ENCODE measurements around the gene TNFRSF4.

TNFRSF4 gene

GRCh38 chr1:1217621-1218523, 3.9 kb upstream of the TNFRSF4 start:
- no peak overlapping the region for H3K27ac Mint-ChIP-seq
- peaks cover 26% of the 10 kb centered on the region for H3K4me1 Mint-ChIP-seq
- H3K4me3 Mint-ChIP-seq, result no peak overlapping the region
- peaks cover 8% of the 10 kb centered on the region for H3K36me3 Mint-ChIP-seq
- no peaks in the 10 kb centered on the region for H3K27me3 Mint-ChIP-seq
- no peaks in the 10 kb centered on the region for H3K9me3 Mint-ChIP-seq

- no peaks in the 10 kb centered on the region for H3K27me3 Mint-ChIP-seq
- peaks cover 23% of the 10 kb centered on the region for H3K4me1 Mint-ChIP-seq
- H3K9me3 Mint-ChIP-seq, result no peaks in the 10 kb centered on the region
- H3K27ac Mint-ChIP-seq, result peak overlapping the region; percentile 77
- peaks cover 7% of the 10 kb centered on the region for H3K36me3 Mint-ChIP-seq
- H3K4me3 Mint-ChIP-seq, result no peak overlapping the region
These were observed 3.0 kb upstream of the TNFRSF4 start for GRCh38 chr1:1216770-1217620.

- Mint-ChIP-seq H3K27ac (no peak overlapping the region), H3K4me1 (peaks cover 21% of the 10 kb centered on the region), H3K36me3 (peaks cover 9% of the 10 kb centered on the region)
These were observed 2.1 kb upstream of the TNFRSF4 start for GRCh38 chr1:1215881-1216605.

GRCh38 chr1:1215080-1215676, 1.2 kb upstream of the TNFRSF4 start:
- no peaks in the 10 kb centered on the region for H3K9me3 Mint-ChIP-seq
- peaks cover 22% of the 10 kb centered on the region for H3K4me1 Mint-ChIP-seq
- peak overlapping the region; percentile 73 for H3K4me3 Mint-ChIP-seq
- no peak overlapping the region for H3K27ac Mint-ChIP-seq
- H3K27me3 Mint-ChIP-seq, result no peaks in the 10 kb centered on the region
- peaks cover 8% of the 10 kb centered on the region for H3K36me3 Mint-ChIP-seq

More at GRCh38 chr1:1215881-1216605, 2.1 kb upstream of the TNFRSF4 start:
- Mint-ChIP-seq H3K27me3 (no peaks in the 10 kb centered on the region), H3K9me3 (no peaks in the 10 kb centered on the region), H3K4me3 (no peak overlapping the region)

- H3K4me1 Mint-ChIP-seq, result peaks cover 38% of the 10 kb centered on the region
- H3K4me3 Mint-ChIP-seq, result peak overlapping the region; percentile 67
- no peaks in the 10 kb centered on the region for H3K27me3 Mint-ChIP-seq
- H3K27ac Mint-ChIP-seq, result no peak overlapping the region
- no peaks in the 10 kb centered on the region for H3K9me3 Mint-ChIP-seq
- peaks cover 6% of the 10 kb centered on the region for H3K36me3 Mint-ChIP-seq
These were observed 1.1 kb downstream of the TNFRSF4 start for GRCh38 chr1:1212780-1213344.

- peaks cover 4% of the 10 kb centered on the region for H3K36me3 Mint-ChIP-seq
- peaks cover 38% of the 10 kb centered on the region for H3K4me1 Mint-ChIP-seq
- H3K27me3 Mint-ChIP-seq, result no peaks in the 10 kb centered on the region
- no peaks in the 10 kb centered on the region for H3K9me3 Mint-ChIP-seq
- H3K27ac Mint-ChIP-seq, result peak overlapping the region; percentile 8
- peak overlapping the region; percentile 52 for H3K4me3 Mint-ChIP-seq
These were observed 2.2 kb downstream of the TNFRSF4 start for GRCh38 chr1:1211541-1212441.

GRCh38 chr1:1210726-1211540, 3.0 kb downstream of the TNFRSF4 start:
- peaks cover 33% of the 10 kb centered on the region for H3K4me1 Mint-ChIP-seq
- peak overlapping the region; percentile 62 for H3K27ac Mint-ChIP-seq
- no peaks in the 10 kb centered on the region for H3K9me3 Mint-ChIP-seq
- H3K27me3 Mint-ChIP-seq, result no peaks in the 10 kb centered on the region
- peak overlapping the region; percentile 33 for H3K4me3 Mint-ChIP-seq
- H3K36me3 Mint-ChIP-seq, result peaks cover 2% of the 10 kb centered on the region

GRCh38 chr1:1208713-1209433, 5.1 kb downstream of the TNFRSF4 start:
- Mint-ChIP-seq H3K36me3 (peaks cover 2% of the 10 kb centered on the region), H3K4me1 (peaks cover 20% of the 10 kb centered on the region), H3K27ac (no peak overlapping the region), H3K9me3 (no peaks in the 10 kb centered on the region), H3K4me3 (peak overlapping the region; percentile 86), H3K27me3 (no peaks in the 10 kb centered on the region)

GRCh38 chr1:1207571-1207892, 6.4 kb downstream of the TNFRSF4 start:
- peak overlapping the region; percentile 86 for H3K4me3 Mint-ChIP-seq
- H3K9me3 Mint-ChIP-seq, result no peaks in the 10 kb centered on the region
- H3K36me3 Mint-ChIP-seq, result peaks cover 2% of the 10 kb centered on the region
- peaks cover 20% of the 10 kb centered on the region for H3K4me1 Mint-ChIP-seq
- no peaks in the 10 kb centered on the region for H3K27me3 Mint-ChIP-seq
- no peak overlapping the region for H3K27ac Mint-ChIP-seq

GRCh38 chr1:1206966-1207531, 6.9 kb downstream of the TNFRSF4 start:
- H3K36me3 Mint-ChIP-seq, result peaks cover 2% of the 10 kb centered on the region
- no peaks in the 10 kb centered on the region for H3K27me3 Mint-ChIP-seq
- no peak overlapping the region for H3K27ac Mint-ChIP-seq
- no peaks in the 10 kb centered on the region for H3K9me3 Mint-ChIP-seq
- H3K4me1 Mint-ChIP-seq, result peaks cover 20% of the 10 kb centered on the region
- peak overlapping the region; percentile 75 for H3K4me3 Mint-ChIP-seq

GRCh38 chr1:1206376-1206965, 7.5 kb downstream of the TNFRSF4 start, which contains the start of gene TNFRSF18:
Gene TNFRSF18, minus strand, starts transcription at chr1:1206592. Its CDS starts 21 bp downstream, at chr1:1206571.
- H3K27me3 Mint-ChIP-seq, result no peaks in the 10 kb centered on the region
- H3K9me3 Mint-ChIP-seq, result no peaks in the 10 kb centered on the region
- H3K27ac Mint-ChIP-seq, result peak within 1 kb of the TSS; percentile 62
- peak within 1 kb of the TSS; percentile 77 for H3K4me3 Mint-ChIP-seq
- peaks cover 2% of the 10 kb centered on the region for H3K36me3 Mint-ChIP-seq
- H3K4me1 Mint-ChIP-seq, result peaks cover 20% of the 10 kb centered on the region

GRCh38 chr1:1205769-1206375, 8.1 kb downstream of the TNFRSF4 start:
- Mint-ChIP-seq H3K36me3 (no peaks in the 10 kb centered on the region), H3K4me3 (peak overlapping the region; percentile 77), H3K27ac (peak overlapping the region; percentile 62), H3K4me1 (peaks cover 17% of the 10 kb centered on the region), H3K27me3 (no peaks in the 10 kb centered on the region), H3K9me3 (no peaks in the 10 kb centered on the region)
